Lower lobe of right lung (tissue), 2 donors: ENCODE measurements around the gene APBB2. TPM values are rescaled to one million over a fixed set of nuclear protein-coding genes. Genes with fewer than 3 reads are reported as not detected.

ENCODE experiments used
- ATAC-seq, 2 donors: fragments of 200-7000 bp; cut with Tn5 transposase; one replicate each; pipeline ENCODE4 v1.9.1; 2020 to 2022; ENCODE audit warnings: mild to moderate bottlenecking in 2 of 2, moderate library complexity in 2 of 2
- DNase-seq: peaks from one replicate; pipeline ENCODE4 v3.0.0-alpha.2; 2020
- H3K27ac ChIP-seq: fragments of 200-600 bp; one replicate; pipeline ENCODE4 v1.8.0; 2022
- H3K27me3 ChIP-seq: fragments of 200-600 bp; one replicate; pipeline ENCODE4 v1.8.0; 2022; ENCODE audit warnings: low read depth
- H3K36me3 ChIP-seq: fragments of 200-600 bp; one replicate; pipeline ENCODE4 v1.8.0; 2022; ENCODE audit warnings: mild to moderate bottlenecking
- H3K4me1 ChIP-seq: fragments of 200-600 bp; one replicate; pipeline ENCODE4 v1.8.0; 2022
- H3K4me3 ChIP-seq: fragments of 200-600 bp; one replicate; pipeline ENCODE4 v1.8.0; 2022; ENCODE audit warnings: mild to moderate bottlenecking
- H3K9me3 ChIP-seq: fragments of 200-600 bp; one replicate; pipeline ENCODE4 v1.8.0; 2022
- intact Hi-C: fragments of 100-400 bp; cut with DNase I; formaldehyde crosslinking; loops from one replicate; pipeline ENCODE4 v1.11.0; 2022
- total RNA-seq: library from RNA; stranded (reverse); fragmentation: NEBNext Ultra II Directional; extraction: Animal tissue kit (Norgen Biotek cat#: 25700); gene quantifications from one replicate; pipeline ENCODE4 v1.2.1, GENCODE V29; 2021
- TF ChIP-seq, protein P1 (sequence below): fragments of 200-600 bp; IDR thresholded peaks from one replicate; pipeline ENCODE4 v1.8.0; 2022; ENCODE audit warnings: antibody characterized with exemption, mild to moderate bottlenecking
- donor health status: DM: no; HTN: yes; CAD: no; lungs with severe emphysema.

APBB2 gene
- total RNA-seq, 1 donor from 2014 or later, result 59.3 TPM

GRCh38 chr4:41133454-41134018, 80.8 kb downstream of the APBB2 start:
- Histone ChIP-seq H3K36me3 (no peaks in the 10 kb centered on the region), H3K4me1 (peaks cover 66% of the 10 kb centered on the region), H3K27me3 (no peaks in the 10 kb centered on the region), H3K4me3 (no peak overlapping the region), H3K27ac (peak overlapping the region; percentile 2), H3K9me3 (no peaks in the 10 kb centered on the region)
- TF ChIP-seq, protein P1, sequence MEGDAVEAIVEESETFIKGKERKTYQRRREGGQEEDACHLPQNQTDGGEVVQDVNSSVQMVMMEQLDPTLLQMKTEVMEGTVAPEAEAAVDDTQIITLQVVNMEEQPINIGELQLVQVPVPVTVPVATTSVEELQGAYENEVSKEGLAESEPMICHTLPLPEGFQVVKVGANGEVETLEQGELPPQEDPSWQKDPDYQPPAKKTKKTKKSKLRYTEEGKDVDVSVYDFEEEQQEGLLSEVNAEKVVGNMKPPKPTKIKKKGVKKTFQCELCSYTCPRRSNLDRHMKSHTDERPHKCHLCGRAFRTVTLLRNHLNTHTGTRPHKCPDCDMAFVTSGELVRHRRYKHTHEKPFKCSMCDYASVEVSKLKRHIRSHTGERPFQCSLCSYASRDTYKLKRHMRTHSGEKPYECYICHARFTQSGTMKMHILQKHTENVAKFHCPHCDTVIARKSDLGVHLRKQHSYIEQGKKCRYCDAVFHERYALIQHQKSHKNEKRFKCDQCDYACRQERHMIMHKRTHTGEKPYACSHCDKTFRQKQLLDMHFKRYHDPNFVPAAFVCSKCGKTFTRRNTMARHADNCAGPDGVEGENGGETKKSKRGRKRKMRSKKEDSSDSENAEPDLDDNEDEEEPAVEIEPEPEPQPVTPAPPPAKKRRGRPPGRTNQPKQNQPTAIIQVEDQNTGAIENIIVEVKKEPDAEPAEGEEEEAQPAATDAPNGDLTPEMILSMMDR, result no peak
- ATAC-seq, result peak; percentile 32 to 64
- intact Hi-C loops, result no loop called here
- no peak for DNase-seq

DNA sequence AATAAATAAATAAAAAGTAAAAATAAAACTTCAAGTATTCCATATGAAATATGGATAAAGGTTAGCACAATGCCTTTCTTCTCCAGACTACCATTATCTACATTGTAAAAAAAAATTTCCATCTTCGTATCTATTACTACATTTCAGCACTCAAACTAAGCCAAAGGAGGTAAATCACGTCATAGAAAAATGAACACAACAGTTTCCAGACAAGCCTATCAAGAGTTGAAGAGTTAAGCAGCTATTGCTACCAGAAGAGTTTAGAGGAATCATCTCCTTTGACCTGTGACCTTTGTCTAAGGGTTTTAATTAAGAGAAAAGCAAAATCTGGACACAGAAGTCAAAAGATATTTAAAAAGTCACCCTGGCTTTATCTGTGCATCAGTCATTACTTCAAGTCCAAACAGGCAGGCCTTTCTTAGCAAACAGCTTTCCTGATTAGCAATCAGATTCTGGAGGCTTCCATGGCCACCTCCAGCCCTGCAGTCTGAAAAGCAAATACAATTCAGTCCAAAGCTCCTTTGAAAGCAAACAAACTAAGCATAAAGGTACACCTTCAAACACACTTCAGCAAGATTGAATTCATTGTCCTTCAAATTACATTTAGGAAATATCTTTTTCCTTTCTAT, 82.2 kb downstream of the APBB2 start:
- Histone ChIP-seq H3K36me3 (no peaks in the 10 kb centered on the region), H3K4me3 (no peak overlapping the region), H3K27me3 (no peaks in the 10 kb centered on the region), H3K27ac (no peak overlapping the region), H3K9me3 (no peaks in the 10 kb centered on the region), H3K4me1 (peaks cover 67% of the 10 kb centered on the region)
- TF ChIP-seq, protein P1, result no peak
- intact Hi-C loops, result no loop called here
- no peak for DNase-seq
- peak in 1 of 2 donors; percentile 75 for ATAC-seq

DNA sequence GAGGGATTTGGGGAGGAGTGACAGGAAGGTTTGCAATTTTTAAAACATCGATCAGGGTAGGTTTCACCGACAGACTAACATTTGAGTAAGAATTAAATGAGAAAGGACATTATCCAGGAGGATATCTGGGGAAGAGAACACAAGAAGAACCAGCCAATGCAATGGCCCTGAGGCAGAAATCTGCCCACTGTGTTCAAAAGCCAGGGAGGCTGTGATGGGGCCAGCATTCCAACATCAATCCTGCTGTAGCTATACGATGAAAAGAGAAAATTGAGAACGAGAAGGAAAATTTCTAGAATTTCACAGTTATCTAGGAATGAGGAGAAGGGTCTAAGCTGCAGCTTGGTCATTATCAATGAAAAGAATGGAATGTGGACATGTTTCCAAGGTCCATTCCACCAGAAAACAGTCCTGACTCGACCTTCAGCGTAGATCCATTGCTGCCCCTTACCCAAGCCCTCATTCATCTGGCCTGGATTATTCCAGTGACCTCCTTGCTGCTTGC, 84.4 kb downstream of the APBB2 start:
- intact Hi-C loops, result no loop called here
- Histone ChIP-seq H3K27ac (peak overlapping the region; percentile 5), H3K4me1 (peaks cover 53% of the 10 kb centered on the region), H3K4me3 (no peak overlapping the region), H3K27me3 (no peaks in the 10 kb centered on the region), H3K36me3 (no peaks in the 10 kb centered on the region), H3K9me3 (no peaks in the 10 kb centered on the region)
- ATAC-seq (no peak), DNase-seq (no peak)
- TF ChIP-seq, protein P1, result no peak

- TF ChIP-seq, protein P1, result no peak
- Histone ChIP-seq H3K27ac (no peak overlapping the region), H3K36me3 (no peaks in the 10 kb centered on the region), H3K27me3 (no peaks in the 10 kb centered on the region), H3K4me3 (no peak overlapping the region), H3K4me1 (peaks cover 49% of the 10 kb centered on the region), H3K9me3 (no peaks in the 10 kb centered on the region)
- intact Hi-C loops, result no loop called here
- DNase-seq (no peak), ATAC-seq (peak in 1 of 2 donors; percentile 58)
Measured at GRCh38 chr4:41129128-41129754, 85.1 kb downstream of the APBB2 start.

- no peaks in the 10 kb centered on the region for H3K9me3 ChIP-seq
- peaks cover 35% of the 10 kb centered on the region for H3K4me1 ChIP-seq
- ATAC-seq (no peak), DNase-seq (no peak)
- intact Hi-C loops, result no loop called here
- TF ChIP-seq, protein P1, result no peak
- H3K27ac ChIP-seq, result peak overlapping the region; percentile 70
- no peaks in the 10 kb centered on the region for H3K27me3 ChIP-seq
- no peaks in the 10 kb centered on the region for H3K36me3 ChIP-seq
- H3K4me3 ChIP-seq, result no peak overlapping the region
Measured at GRCh38 chr4:41125558-41126311, 88.6 kb downstream of the APBB2 start.
